Measurements from ENCODE around the gene LRRC59.
"Not testable (repeated sequence)": the region's sequence is repeated elsewhere in the genome, so short reads cannot be mapped to it uniquely, and the experiment has no call there.

LRRC59 gene

GRCh38 chr17:50397111-50397918 lies at the start of gene LRRC59:
Gene LRRC59, minus strand, starts transcription at chr17:50397523. Its CDS starts 206 bp downstream, at chr17:50397317.
- DNase-seq (ENCODE audit: low spot score), result peak; percentile 93

DNA sequence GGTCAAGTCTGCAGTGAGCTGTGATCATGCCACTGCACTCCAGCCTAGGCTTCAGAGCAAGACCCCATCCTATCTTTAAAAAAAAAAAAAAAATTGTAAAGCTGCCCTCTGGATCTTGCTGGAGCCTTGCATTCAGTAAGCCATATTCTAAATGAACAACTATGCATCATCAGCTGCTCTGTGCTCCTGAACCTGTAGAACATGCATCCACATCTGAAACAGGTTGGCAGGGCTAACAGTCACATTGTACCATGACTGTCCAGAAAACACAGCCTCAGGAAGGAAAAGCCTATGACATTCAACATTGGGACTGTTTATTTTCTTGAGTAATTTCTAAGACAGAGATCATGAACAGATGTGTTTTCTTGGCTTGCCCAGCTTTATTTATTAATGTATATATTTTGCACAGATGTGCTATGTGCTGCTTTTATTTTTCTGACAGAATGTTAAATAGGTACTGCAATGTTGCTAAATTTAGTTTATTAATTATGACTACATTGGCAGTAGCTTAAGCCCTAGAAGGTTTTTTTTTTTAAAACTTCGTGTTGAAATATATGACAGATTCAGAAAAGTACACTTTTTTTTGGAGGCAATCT lies 48.5 kb upstream of the LRRC59 start:
- DNase-seq (ENCODE audit: low spot score), result no peak

- DNase-seq (ENCODE audit: low spot score), result no peak
These were observed 47.8 kb upstream of the LRRC59 start for GRCh38 chr17:50444841-50445715.

GRCh38 chr17:50443505-50443974 lies 46.2 kb upstream of the LRRC59 start:
- DNase-seq (ENCODE audit: low spot score), result no peak

- no peak for DNase-seq (ENCODE audit: low spot score)
These were observed 43.8 kb upstream of the LRRC59 start for GRCh38 chr17:50440838-50441829.

DNA sequence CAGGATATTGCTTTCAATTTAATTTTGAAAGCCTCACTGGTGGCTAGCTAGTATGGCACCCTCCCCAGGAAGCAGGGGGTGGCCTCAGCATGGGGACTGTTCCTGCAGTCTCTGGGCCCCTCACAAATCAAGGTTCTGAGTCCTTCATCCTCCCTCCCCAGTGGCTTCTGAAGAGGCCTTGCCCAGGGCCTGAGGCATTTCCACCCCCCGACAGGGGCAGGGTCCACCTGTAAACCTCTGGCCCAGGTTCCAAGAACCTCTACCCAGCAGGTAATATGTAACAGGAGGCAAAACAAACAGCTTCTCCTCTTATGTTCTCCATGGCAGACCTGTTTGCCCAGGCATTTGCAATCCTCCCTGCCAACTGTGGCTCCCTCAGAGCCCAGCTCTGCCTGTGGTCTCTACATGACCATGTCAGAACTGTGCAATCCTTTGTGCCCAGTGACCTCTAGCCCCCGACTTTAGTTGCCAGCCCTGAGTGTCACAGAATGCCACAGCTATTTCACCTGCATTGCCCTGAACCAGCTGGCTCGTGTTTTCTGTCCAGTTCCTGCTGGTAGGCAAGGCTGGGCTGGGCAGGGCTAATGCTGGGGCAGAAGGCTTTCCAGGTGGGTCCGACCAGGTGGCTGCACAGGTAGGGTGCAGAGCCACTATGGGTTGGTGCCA lies 43.0 kb upstream of the LRRC59 start:
- DNase-seq (ENCODE audit: low spot score), result no peak

- no peak for DNase-seq (ENCODE audit: low spot score)
These were observed 41.7 kb upstream of the LRRC59 start for GRCh38 chr17:50439008-50439407.

GRCh38 chr17:50437409-50437808 lies 40.1 kb upstream of the LRRC59 start:
- no peak for DNase-seq (ENCODE audit: low spot score)

DNA sequence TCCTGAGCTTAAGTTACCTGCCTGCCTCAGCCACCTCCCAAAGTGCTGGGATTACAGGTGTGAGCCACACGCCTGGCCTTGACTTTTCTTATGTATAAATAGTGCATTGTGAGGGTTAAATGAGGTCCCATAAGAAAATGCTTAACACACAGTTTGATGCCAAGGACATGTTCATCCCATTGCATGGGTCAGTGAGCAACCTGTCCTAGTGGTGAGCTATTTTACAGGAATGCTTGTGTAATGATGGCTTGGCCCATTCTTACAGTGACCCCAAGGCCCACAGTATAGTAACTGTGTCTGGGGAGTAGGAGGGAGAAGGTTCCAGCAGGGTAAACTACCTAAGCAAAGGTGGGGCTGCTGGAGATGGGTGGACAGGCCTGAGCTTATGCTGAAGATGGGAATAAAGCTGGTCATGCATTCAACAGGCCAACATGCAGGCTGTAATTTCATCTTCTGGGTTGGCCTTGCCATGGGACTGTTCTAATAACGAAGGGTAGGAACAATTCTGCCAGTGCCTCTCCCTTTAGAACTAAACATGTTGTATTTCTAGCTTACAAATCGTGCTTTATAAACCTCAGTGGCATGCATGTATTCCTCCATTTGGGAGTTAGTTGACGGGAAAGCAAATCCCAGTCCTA lies 34.9 kb upstream of the LRRC59 start:
- no peak for DNase-seq (ENCODE audit: low spot score)

GRCh38 chr17:50430821-50431618 lies 33.7 kb upstream of the LRRC59 start:
- DNase-seq (ENCODE audit: low spot score), result no peak

- DNase-seq (ENCODE audit: low spot score), result no peak
These were observed 32.5 kb upstream of the LRRC59 start for GRCh38 chr17:50429793-50430192.

DNA sequence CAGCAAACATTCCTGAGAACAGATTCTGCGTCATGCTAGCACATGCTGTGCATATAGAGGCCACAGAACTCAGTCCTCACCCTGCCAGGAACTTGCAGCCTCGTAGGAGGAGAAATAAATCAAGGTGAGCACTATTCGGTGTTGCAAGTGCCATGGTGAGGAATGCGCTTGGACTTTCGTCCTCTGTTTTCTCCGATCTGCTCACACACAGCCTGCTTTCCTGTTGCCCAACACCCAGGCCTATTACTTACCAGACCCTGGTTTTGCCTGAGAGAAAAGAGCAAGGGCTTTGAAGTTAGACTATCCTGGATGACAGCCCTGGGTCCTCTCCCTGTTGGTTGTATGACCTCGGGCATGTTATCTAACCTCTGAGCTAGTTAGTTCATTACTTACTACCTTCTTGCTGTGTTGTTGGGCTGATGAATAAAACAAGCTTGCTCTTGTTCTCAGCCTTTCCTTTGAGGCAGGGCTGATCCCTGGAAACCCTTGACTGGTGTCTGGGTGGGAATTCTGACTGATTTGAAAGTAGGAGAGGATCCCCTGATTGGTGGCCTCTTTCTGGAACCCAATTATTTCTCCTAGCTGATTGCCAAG lies 31.6 kb upstream of the LRRC59 start:
- no peak for DNase-seq (ENCODE audit: low spot score)

- not testable (repeated sequence) for DNase-seq (ENCODE audit: low spot score)
These were observed 30.8 kb upstream of the LRRC59 start for GRCh38 chr17:50428126-50428525.

GRCh38 chr17:50426814-50427787 lies 29.8 kb upstream of the LRRC59 start:
- peak; percentile 57 for DNase-seq (ENCODE audit: low spot score)

- no peak for DNase-seq (ENCODE audit: low spot score)
These were observed 29.1 kb upstream of the LRRC59 start for GRCh38 chr17:50426472-50426782.

DNA sequence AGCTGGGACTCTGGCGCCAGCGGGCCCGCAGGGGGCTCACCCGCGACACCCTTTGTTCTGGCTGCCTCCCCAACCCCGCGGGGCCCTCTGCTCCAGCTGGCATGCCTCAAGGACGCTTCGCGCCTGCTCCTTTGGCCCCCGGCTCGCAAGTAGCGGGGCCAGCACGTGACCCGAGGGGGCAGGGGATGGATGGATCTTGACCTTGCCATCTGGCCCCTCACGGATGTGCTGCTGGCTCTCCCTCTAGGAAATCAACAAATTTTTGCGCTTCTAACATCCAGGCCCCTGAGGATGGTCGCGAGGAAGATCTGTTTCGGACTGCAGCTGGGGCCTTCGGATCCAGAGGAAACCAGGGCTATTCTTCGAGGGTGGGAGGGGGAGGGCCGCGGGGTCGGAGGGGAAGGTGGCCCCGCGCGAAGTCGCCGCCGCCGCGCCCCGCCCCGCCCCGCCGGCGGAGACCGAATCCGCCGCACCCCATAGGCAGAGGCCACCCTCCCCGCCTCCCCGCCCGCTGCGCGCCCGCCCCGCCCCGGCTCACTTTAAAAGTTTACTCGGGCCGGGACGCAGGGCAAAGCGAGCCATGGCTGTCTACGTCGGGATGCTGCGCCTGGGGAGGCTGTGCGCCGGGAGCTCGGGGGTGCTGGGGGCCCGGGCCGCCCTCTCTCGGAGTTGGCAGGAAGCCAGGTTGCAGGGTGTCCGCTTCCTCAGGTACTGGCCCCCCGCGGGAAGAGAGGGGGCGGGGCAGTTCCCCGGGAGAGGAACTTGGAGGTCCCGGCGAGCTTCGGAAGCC lies 28.6 kb upstream of the LRRC59 start, which contains the start of gene ACSF2:
TSS of gene ACSF2 (plus strand) at position 537 of the 790 bp plus-strand sequence. CDS start at position 581, 44 bp downstream.
- peak; percentile 88 for DNase-seq (ENCODE audit: low spot score)
